ENCODE measurements around the gene SPDYE16.
A peak's percentile ranks its signal among the peaks of the same experiment; 100 is the strongest.
"Not testable (repeated sequence)": the region's sequence is repeated elsewhere in the genome, so short reads cannot be mapped to it uniquely, and the experiment has no call there.

- peak in 2 of 4 experiments; percentile 31 to 39 for TF ChIP-seq CTCF (IDR thresholded peaks at IDR 0.05)
- peak; percentile 89 for TF ChIP-seq POLR2AphosphoS5 (IDR thresholded peaks at IDR 0.05)
- peak; percentile 73 to 76 for TF ChIP-seq POLR2A (IDR thresholded peaks at IDR 0.05)
- not testable (repeated sequence) for TF ChIP-seq EP300 (IDR thresholded peaks at IDR 0.05)
Observed at GRCh38 chr7:76549025-76549854, 6.1 kb upstream of the SPDYE16 start.
